Urinary bladder (tissue), 4 donors: ENCODE results near the gene SLC24A4. TPM values are rescaled to one million over a fixed set of nuclear protein-coding genes. Genes with fewer than 3 reads are reported as not detected.

Experiments used
- DNase-seq: peaks from one replicate; pipeline ENCODE4 v3.0.0-alpha.2; 2015; ENCODE audit errors: extremely low spot score
- H3K27ac ChIP-seq: one replicate; pipeline ENCODE4 v1.5.1; 2013; ENCODE audit warnings: low read depth, mild to moderate bottlenecking, moderate library complexity
- H3K36me3 ChIP-seq: one replicate; pipeline ENCODE4 v1.6.1; 2013; ENCODE audit warnings: mild to moderate bottlenecking, moderate library complexity; ENCODE audit not compliant: insufficient read depth
- H3K4me1 ChIP-seq: one replicate; pipeline ENCODE4 v1.6.1; 2013; ENCODE audit warnings: mild to moderate bottlenecking, moderate library complexity; ENCODE audit not compliant: insufficient read depth
- H3K4me3 ChIP-seq: one replicate; pipeline ENCODE4 v1.5.1; 2013; ENCODE audit warnings: low read depth, low read length
- WGBS: extraction: QIAGEN DNeasy Blood & Tissue Kit; methylation state at CpG from one replicate; pipeline ENCODE4 v1.1.7; 2013; 5-methylcytosine and 5-hydroxymethylcytosine counted together
- polyA plus RNA-seq: library from polyadenylated mRNA; stranded (reverse); fragments of 200-250 nt; gene quantifications from one replicate; pipeline ENCODE4 v1.2.3, GENCODE V29; 2013
- total RNA-seq: library from RNA; depleted of rRNA; stranded (reverse); fragments of >200 nt; gene quantifications from one replicate; pipeline ENCODE4 v1.2.3, GENCODE V29; 2014
- donor health status: healthy with polysubstance abuse.
- donor health status: healthy.

SLC24A4 gene
- total and polyA plus RNA-seq, 2 donors, result 0.18 to 0.85 TPM

DNA sequence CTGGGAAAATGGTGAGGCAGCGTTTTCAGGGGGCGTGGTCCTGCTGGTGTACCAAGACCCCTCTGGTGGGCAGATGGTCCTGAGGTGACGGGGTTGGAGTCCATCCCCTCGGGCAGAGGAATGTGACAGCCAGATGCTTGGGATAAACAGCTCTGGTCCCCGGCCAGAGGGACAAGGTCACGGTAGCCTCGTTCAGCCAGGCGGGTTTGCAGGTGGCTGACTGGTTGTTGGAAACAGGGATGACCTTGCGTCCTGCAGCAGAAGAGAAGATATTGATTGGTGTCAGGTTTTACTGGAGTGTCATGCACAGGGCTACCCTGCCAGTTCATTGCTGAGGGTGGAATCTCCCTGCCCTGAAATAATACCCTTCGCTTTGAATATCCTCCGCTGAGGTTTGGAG, 43.3 kb downstream of the SLC24A4 start:
- Histone ChIP-seq H3K36me3 (no peaks in the 10 kb centered on the region), H3K27ac (no peak overlapping the region), H3K4me1 (no peaks in the 10 kb centered on the region), H3K4me3 (no peak overlapping the region)
- 74% methylated on average over 11 of the region's 11 CpGs for WGBS
- DNase-seq, result no peak

DNA sequence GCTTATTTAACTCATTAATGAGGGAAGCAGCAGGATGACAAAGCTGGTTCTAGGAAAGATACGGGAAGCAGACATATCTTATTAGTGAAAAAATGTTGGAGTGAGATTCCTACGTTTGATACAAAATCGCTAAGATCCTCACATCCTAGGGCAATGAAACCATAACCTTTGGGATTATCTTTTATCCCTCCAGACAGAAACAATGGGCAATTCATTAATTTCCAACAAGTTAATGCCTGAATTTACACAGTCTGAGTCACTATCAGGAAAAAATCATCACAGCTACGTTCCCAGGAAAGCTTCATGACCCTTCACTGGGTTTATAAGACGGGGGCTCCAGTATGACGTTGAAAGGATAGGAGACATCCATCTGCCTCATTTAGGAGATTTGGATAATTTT, 45.0 kb downstream of the SLC24A4 start:
- Histone ChIP-seq H3K27ac (no peak overlapping the region), H3K36me3 (no peaks in the 10 kb centered on the region), H3K4me1 (no peaks in the 10 kb centered on the region), H3K4me3 (no peak overlapping the region)
- 54% methylated on average over 6 of the region's 6 CpGs for WGBS
- DNase-seq, result no peak

DNA sequence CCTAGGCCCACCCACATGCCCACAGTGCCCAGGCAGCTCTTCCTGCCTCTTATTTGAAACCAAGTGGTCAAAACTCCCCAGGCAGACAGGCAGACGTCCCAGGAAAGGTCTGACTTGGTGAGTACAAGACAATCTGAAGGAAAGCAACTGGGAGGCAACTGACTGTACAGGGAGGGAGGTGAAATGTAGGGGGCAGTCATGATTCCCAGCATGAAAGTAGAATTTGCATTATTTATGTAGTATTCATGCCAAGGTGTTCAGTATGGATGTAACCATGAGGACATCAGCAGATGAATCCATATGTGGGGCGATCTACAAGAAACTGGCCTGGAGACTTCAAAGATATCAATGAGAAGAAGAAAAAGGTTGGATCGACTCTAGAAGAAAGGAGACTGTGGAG, 46.1 kb downstream of the SLC24A4 start:
- DNase-seq, result no peak
- Histone ChIP-seq H3K4me1 (no peaks in the 10 kb centered on the region), H3K36me3 (no peaks in the 10 kb centered on the region), H3K4me3 (no peak overlapping the region), H3K27ac (no peak overlapping the region)
- 90% methylated on average over 3 of the region's 3 CpGs for WGBS

DNA sequence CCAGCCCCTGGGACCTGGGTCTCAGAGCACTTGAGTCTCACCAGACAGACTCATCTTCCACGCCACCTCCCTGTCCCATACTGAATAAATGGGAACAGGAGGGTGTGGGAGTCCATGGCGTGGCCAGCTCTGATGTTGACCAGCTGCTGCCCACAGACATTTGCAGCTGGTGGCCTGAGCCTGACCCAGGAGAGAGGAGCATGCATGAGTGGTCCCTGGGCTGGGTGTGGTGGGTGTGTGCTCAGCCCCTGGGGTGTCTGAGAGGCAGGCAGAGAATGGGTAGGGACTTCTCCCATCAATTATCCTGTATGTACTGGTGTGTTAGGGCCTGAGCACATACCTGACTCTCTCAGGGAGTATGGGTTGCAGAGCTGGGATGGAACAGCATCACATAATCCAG, 49.3 kb downstream of the SLC24A4 start:
- Histone ChIP-seq H3K36me3 (no peaks in the 10 kb centered on the region), H3K4me3 (no peak overlapping the region), H3K4me1 (no peaks in the 10 kb centered on the region), H3K27ac (no peak overlapping the region)
- 87% methylated on average over 2 of the region's 2 CpGs for WGBS
- no peak for DNase-seq

DNA sequence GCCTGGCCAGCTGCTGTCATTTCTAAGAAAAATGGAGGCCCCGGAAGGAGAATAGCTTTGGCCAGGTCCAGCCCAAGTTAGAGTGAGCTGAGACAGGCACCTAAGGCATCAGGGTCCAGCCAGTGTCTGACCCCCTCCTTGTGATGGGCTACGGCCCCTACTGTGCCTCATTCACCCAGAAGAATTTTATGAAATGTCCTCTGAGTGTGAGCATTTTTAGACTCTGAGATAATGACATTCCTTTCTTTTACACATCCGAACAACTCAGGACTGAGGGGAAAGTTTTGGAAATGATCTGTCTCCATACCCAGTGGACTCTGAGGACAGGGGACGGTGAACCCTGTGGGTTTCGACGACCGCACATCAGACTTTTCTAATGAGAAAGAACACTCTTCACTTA, 50.4 kb downstream of the SLC24A4 start:
- Histone ChIP-seq H3K36me3 (no peaks in the 10 kb centered on the region), H3K27ac (no peak overlapping the region), H3K4me1 (no peaks in the 10 kb centered on the region), H3K4me3 (no peak overlapping the region)
- 80% methylated on average over 7 of the region's 7 CpGs for WGBS
- DNase-seq, result no peak

DNA sequence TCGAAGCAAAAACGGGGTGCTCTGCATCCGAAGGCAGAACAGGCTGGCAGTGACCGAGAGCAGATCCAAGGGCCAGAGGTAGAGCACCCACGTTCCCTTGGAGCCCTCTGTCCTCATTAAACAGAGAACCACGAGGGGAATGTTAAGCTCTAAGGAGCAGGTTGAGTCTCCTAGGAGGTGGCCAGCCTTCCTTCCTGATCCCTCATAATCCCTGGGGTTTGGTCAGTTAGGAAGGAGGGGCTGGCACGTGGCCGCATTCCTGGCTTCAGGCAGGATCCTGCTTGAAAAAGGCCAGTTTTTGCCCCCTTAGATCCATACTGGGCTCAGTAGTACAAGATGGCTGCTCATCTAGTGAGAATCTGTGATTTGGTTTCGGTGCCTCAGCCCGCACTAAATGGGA, 57.2 kb downstream of the SLC24A4 start:
- Histone ChIP-seq H3K4me3 (no peak overlapping the region), H3K27ac (no peak overlapping the region), H3K4me1 (no peaks in the 10 kb centered on the region), H3K36me3 (no peaks in the 10 kb centered on the region)
- WGBS, result 78% methylated on average over 10 of the region's 10 CpGs
- no peak for DNase-seq

DNA sequence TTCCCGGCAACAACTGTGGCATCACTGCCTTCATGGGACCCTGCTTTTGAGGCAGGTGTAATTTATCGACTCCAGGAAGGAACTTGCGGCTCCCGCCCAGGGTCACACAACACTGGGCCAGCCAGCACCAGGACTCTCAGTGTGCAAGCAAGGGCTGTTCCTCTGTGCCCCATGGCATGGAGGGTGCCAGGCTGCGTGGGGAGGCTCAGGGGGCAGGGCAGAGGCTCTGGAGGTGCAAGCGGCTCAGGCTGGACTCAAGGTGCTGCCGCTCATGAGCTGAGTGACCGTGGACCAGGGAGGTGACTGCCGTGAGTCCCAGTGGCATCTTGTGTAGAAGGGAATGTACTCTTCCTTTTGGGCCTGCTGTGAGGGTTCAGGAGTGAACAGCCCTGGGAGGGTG, 57.6 kb downstream of the SLC24A4 start:
- H3K36me3 ChIP-seq, result no peaks in the 10 kb centered on the region
- 96% methylated on average over 9 of the region's 9 CpGs for WGBS
- no peak overlapping the region for H3K27ac ChIP-seq

DNA sequence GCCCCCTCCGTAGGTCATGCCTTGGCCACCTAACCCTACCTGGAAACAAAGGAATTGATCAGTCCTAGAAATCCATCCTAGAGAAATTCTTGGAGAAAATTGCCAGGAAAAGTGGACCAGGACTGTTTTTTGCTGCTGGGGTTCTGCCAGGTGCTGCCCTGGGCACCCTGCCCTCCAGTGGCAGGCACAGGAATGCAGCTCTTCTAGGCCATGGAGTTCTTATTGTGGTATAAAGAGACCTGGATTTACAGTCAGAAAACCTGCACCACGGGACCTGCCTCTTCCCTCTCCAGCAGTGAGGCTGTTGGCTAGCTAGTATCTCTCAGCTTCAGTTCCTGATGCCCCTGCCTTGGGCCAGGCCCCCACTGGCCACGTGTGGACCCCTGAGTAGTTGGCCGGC, 59.7 kb downstream of the SLC24A4 start:
- H3K36me3 ChIP-seq, result no peaks in the 10 kb centered on the region
- 72% methylated on average over 4 of the region's 4 CpGs for WGBS
- no peak overlapping the region for H3K27ac ChIP-seq
- H3K4me1 ChIP-seq, result no peaks in the 10 kb centered on the region
- DNase-seq, result no peak
- H3K4me3 ChIP-seq, result no peak overlapping the region

More for the DNA sequence above, 57.6 kb downstream of the SLC24A4 start:
- no peak for DNase-seq
- Histone ChIP-seq H3K4me3 (no peak overlapping the region), H3K4me1 (no peaks in the 10 kb centered on the region)

DNA sequence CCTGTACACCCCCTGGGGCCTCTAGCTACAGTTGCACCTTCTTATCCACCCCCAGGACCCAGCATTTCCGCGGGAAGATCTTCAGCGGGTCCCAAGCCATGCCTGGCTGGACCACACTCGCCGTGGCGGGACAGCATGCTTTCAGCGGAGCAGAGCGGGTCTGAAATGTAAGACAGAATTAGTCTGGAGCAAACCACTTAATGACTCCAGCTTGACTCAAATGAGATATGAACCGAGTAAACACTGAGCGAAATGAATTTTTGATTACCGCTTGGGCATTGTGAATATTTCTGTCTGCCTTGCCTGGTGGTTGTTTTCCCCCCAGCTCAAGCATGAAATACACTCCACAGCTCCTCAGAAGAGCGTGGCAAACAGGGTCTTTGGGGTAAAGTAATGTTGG, 60.8 kb downstream of the SLC24A4 start:
- no peak overlapping the region for H3K4me3 ChIP-seq
- no peak for DNase-seq
- 63% methylated on average over 12 of the region's 12 CpGs for WGBS
- no peaks in the 10 kb centered on the region for H3K36me3 ChIP-seq
- no peak overlapping the region for H3K27ac ChIP-seq
- no peaks in the 10 kb centered on the region for H3K4me1 ChIP-seq

DNA sequence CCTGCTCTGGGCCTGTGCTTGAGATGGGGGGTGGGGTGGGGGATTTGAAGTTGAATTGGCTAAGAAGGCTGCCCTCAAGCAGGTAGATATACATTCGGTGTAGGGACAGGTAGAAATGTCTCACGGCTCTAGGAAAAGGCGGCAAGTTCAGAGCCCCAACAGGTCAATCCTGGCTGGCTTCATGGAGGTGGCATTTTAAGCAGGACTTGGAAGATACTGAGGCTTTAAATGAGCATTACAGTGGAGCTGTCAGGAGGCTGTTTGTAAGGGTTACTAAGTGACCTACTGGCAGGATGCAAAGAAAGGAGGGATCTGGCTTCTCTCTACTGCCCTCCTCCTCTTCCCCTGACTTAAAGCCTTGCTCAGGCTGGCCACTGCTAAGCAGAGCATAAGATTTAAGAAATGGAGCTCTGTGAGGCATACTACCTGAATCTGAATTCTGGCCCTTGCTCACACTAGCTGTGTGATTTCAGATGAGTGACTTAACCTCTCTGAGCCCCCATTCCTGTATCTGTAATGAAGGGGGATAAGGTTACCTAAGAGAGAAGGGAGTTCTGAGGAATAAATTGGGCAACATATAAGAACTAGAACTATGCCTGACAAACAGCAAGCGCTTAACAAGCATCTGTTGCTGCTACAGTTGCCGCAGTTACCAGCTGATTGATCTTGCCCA, 61.6 kb downstream of the SLC24A4 start:
- no peak overlapping the region for H3K4me3 ChIP-seq
- 94% methylated on average over 5 of the region's 5 CpGs for WGBS
- no peak overlapping the region for H3K27ac ChIP-seq
- H3K36me3 ChIP-seq, result no peaks in the 10 kb centered on the region
- no peak for DNase-seq
- no peaks in the 10 kb centered on the region for H3K4me1 ChIP-seq

DNA sequence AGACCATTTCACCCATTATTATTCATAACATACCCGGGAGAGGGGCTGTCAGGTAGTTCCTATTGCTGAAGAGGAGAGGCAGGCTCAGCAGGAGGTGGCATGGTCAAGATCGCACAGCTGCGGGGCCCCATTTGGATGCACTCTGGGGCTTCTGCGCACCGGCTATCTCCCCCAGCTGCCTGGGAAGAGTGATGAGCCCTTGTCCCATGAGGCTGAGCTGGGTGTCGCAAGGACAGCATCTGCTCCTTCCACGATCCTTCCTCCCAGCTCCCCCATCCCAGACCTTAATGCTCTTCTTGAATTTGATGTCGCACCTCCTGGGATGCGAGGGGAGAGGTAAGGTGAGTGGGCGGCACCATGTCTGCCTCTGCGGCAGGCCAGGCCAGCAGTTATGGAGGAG, 62.6 kb downstream of the SLC24A4 start:
- WGBS, result 82% methylated on average over 11 of the region's 11 CpGs
- H3K4me1 ChIP-seq, result no peaks in the 10 kb centered on the region
- no peak overlapping the region for H3K4me3 ChIP-seq
- DNase-seq, result no peak
- H3K36me3 ChIP-seq, result no peaks in the 10 kb centered on the region
- no peak overlapping the region for H3K27ac ChIP-seq

DNA sequence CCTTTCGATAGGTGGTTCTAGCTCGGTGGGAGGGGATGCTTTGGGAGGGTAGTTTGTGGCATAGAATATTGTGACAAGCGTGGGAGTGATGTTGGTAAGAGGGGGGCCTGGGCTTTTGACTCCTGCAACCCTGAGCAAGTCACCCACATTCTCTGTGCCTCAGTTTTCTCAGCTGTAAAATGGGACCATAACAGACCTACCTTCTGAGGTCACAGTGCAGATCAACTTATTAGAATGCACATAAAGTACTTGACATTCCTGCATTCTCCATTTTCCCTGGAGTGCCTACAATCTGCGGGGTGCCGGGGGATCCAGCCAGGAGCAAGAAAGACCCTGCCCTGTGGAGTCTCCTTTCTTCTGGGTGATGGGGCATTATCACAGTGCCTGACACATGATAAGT, 63.2 kb downstream of the SLC24A4 start:
- Histone ChIP-seq H3K27ac (no peak overlapping the region), H3K4me3 (no peak overlapping the region), H3K36me3 (no peaks in the 10 kb centered on the region), H3K4me1 (no peaks in the 10 kb centered on the region)
- no peak for DNase-seq
- WGBS, result 91% methylated on average over 5 of the region's 5 CpGs

DNA sequence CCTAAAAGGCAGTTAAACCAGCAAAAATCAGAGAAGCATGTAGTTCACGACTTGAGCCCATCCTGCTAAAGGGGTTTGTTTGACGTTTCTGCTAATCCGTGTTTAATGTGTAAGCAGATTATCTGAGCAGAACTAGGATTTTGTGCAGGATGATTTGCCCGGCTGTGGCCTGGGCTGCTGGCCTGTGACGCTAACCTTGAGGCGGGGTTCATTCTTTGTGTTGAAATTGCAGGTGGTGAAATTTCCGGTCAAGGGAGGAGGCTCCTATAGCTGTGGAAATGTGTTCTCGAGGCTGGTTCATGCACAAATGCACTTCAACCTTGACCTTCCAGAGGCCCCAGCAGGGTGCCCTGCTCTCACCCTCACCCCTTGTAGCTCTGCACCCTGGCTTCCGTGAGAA, 63.7 kb downstream of the SLC24A4 start:
- no peak for DNase-seq
- Histone ChIP-seq H3K36me3 (no peaks in the 10 kb centered on the region), H3K27ac (no peak overlapping the region), H3K4me3 (no peak overlapping the region), H3K4me1 (no peaks in the 10 kb centered on the region)
- WGBS, result 58% methylated on average over 9 of the region's 9 CpGs

DNA sequence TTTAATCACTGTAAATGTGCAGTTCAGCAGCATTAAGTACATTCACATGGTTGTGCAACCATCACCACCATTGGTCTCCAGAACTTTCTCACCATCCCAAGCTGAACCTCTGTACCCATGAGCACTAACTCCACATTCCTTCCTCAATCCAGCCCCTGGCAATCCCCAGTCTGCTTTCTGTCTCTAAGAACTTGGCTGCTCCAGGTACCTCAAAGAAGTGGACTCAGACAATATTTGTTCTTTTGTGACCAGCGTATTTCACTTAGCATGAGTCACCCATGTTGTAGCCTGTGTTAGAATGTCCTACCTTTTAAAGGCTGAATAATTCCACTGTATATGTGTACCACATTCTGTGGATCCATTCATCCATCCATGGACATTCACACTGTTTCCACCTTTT, 64.6 kb downstream of the SLC24A4 start:
- 98% methylated on average over 1 of the region's 1 CpG for WGBS

DNA sequence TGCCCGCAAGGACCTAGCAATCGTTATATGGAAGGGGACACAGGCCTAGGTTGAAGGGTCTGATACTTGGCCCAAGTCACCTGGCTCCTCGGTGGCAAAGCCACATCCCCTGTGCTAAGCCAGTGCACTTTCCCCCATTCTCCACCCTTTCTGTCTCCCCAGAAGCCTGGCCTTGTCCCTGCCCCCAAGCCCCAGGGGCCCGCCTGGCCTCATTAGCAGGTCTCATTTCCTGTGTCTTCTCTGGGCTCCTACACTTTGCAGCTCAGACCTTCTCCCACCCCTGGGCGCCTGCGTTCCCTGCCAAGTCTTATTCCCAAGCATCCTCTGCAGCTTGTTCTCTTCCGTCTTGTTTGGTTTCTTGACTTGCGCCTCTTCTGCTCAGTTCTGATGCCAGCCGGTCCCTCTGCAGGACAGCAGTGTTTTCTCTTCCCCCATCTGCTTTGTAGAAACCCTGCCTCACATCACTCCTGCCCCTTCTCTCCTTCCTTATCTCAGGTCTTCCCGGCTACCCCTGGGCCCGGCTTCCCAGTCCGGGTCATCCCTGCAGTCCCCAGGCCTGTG, 66.7 kb downstream of the SLC24A4 start:
- Histone ChIP-seq H3K36me3 (no peaks in the 10 kb centered on the region), H3K27ac (no peak overlapping the region), H3K4me1 (no peaks in the 10 kb centered on the region), H3K4me3 (no peak overlapping the region)
- 77% methylated on average over 12 of the region's 12 CpGs for WGBS
- DNase-seq, result no peak

More for the DNA sequence above, 64.6 kb downstream of the SLC24A4 start:
- no peak for DNase-seq
- no peak overlapping the region for H3K4me3 ChIP-seq
- no peaks in the 10 kb centered on the region for H3K36me3 ChIP-seq
- no peaks in the 10 kb centered on the region for H3K4me1 ChIP-seq
- H3K27ac ChIP-seq, result no peak overlapping the region
